ENCODE results near the gene CTSD.

- no peak for TF ChIP-seq CTCF (IDR thresholded peaks at IDR 0.05)
- no peak for TF ChIP-seq POLR2A (IDR thresholded peaks at IDR 0.05)
These were observed 3.1 kb upstream of the CTSD start for GRCh38 chr11:1766719-1767398.
